HepG2 (cell line): Measurements from ENCODE around the gene WNK4. TPM values are rescaled to one million over a fixed set of nuclear protein-coding genes. Genes with fewer than 3 reads are reported as not detected.
A peak's percentile ranks its signal among the peaks of the same experiment; 100 is the strongest.

Experiments used
- ATAC-seq: fragments of 200-7000 bp; cut with Tn5 transposase; 3 replicates; pipeline ENCODE4 v1.9.1; 2020; ENCODE audit warnings: mild to moderate bottlenecking, moderate library complexity
- BruUV-seq: library from RNA; stranded (reverse); fragments of 400-500 nt; replicated peaks from 2 replicates; lab custom pipeline; 2021; lab: Mats Ljungman, UMichigan
- CTCF ChIA-PET: fragments of 300-600 bp; formaldehyde crosslinking; extraction: SDS; loops from one replicate; lab custom pipeline; 2021; ENCODE audit warnings: low total read pairs, inconsistent platforms, low intra/inter-chr PET ratio; lab: Yijun Ruan, JAX
- POLR2A ChIA-PET: fragments of 350-600 bp; sonication (Branson Sonifier 250); formaldehyde crosslinking; loops from one replicate; lab custom pipeline; 2020; ENCODE audit warnings: antibody characterized with exemption, inconsistent platforms; lab: Yijun Ruan, JAX
- DNase-seq: peaks from one replicate; pipeline ENCODE4 v3.0.0-alpha.2; 2015; ENCODE audit warnings: low spot score
- FAIRE-seq: peaks from 3 replicates; lab custom pipeline; 2011; peaks lifted over from hg19 to GRCh38; lab: Jason Lieb, UNC
- H2AFZ ChIP-seq: one replicate; pipeline ENCODE4 v1.6.1; 2011; ENCODE audit warnings: low read length, inconsistent platforms
- H3K27ac ChIP-seq: fragments of 300-600 bp; 3 replicates; pipeline ENCODE4 v1.8.0; 2011; ENCODE audit warnings: mixed run types, mild to moderate bottlenecking, mixed read lengths, low read length, inconsistent platforms; ENCODE audit not compliant: insufficient read depth; ENCODE audit errors: extremely low read length
- H3K27me3 ChIP-seq, 2 experiments: fragments of 200-600 bp in 1 of 2; 2 replicates in 1 of 2; 3 replicates in 1 of 2; pipeline versions ENCODE4 v1.6.0 to v1.8.0; 2011; ENCODE audit warnings: low read length in 2 of 2, mild to moderate bottlenecking in 2 of 2, moderate library complexity in 2 of 2, inconsistent platforms in 1 of 2; ENCODE audit not compliant: insufficient read depth in 2 of 2, control insufficient read depth in 1 of 2
- H3K36me3 ChIP-seq, 2 experiments: fragments of 200-600 bp in 1 of 2; replicated peaks in 1 of 2; 2 replicates in 1 of 2; 3 replicates in 1 of 2; pipeline versions ENCODE4 v1.5.1 to v1.8.0; 2011; ENCODE audit warnings: low read length in 2 of 2, inconsistent platforms in 1 of 2; ENCODE audit not compliant: insufficient read depth in 2 of 2, control insufficient read depth in 1 of 2
- H3K4me1 ChIP-seq: 2 replicates; pipeline ENCODE4 v1.5.1; 2012; ENCODE audit warnings: low read length, inconsistent platforms; ENCODE audit not compliant: insufficient read depth
- H3K4me2 ChIP-seq: 2 replicates; pipeline ENCODE4 v1.6.0; 2011; ENCODE audit warnings: low read depth, low read length, inconsistent platforms
- H3K4me3 ChIP-seq, 3 experiments: fragments of 200-600 bp in 1 of 3; sonication (generic), shearing (Covaris generic) in 1 of 3; replicated peaks in 1 of 3; 2 replicates each; pipeline ENCODE4 v1.5.1; 2011 to 2016; ENCODE audit warnings: low read length in 3 of 3, inconsistent platforms in 2 of 3, low read depth in 2 of 3, mild to moderate bottlenecking in 2 of 3, control low read depth in 1 of 3, mixed read lengths in 1 of 3; ENCODE audit not compliant: insufficient read depth in 1 of 3
- H3K79me2 ChIP-seq: one replicate; pipeline ENCODE4 v1.6.1; 2011; ENCODE audit warnings: low read length, inconsistent platforms; ENCODE audit not compliant: insufficient read depth
- H3K9ac ChIP-seq: 2 replicates; pipeline ENCODE4 v1.6.0; 2011; ENCODE audit warnings: mild to moderate bottlenecking, low read depth, low read length, inconsistent platforms; ENCODE audit not compliant: insufficient read depth
- H3K9me3 ChIP-seq: 2 replicates; pipeline ENCODE4 v1.5.1; 2012; ENCODE audit warnings: mild to moderate bottlenecking, low read length
- H4K20me1 ChIP-seq: 2 replicates; pipeline ENCODE4 v1.6.0; 2011; ENCODE audit warnings: inconsistent platforms, mild to moderate bottlenecking, low read length, moderate library complexity; ENCODE audit not compliant: insufficient read depth
- ETS1 ChIP-seq: sonication (generic); formaldehyde crosslinking; IDR thresholded peaks from 2 replicates; pipeline ENCODE4 v1.4.0; 2020; ENCODE audit warnings: missing genetic modification reagents
- GZF1 ChIP-seq: sonication (generic); formaldehyde crosslinking; IDR thresholded peaks from 2 replicates; pipeline ENCODE4 v1.5.1; 2020; ENCODE audit warnings: mild to moderate bottlenecking, missing genetic modification reagents
- HBP1 ChIP-seq: IDR thresholded peaks from 2 replicates; pipeline ENCODE4 v1.6.1; 2016; ENCODE audit warnings: low read depth, control low read depth
- HDAC1 ChIP-seq: sonication (generic); formaldehyde crosslinking; IDR thresholded peaks from 2 replicates; pipeline ENCODE4 v1.5.1; 2020; ENCODE audit warnings: mild to moderate bottlenecking, missing genetic modification reagents
- HHEX ChIP-seq: IDR thresholded peaks from 2 replicates; pipeline ENCODE4 v1.6.1; 2016; ENCODE audit warnings: control low read depth
- MTF2 ChIP-seq: sonication (generic); formaldehyde crosslinking; IDR thresholded peaks from 2 replicates; pipeline ENCODE4 v1.5.0; 2020; ENCODE audit warnings: missing genetic modification reagents, borderline replicate concordance
- NFE2L2 ChIP-seq: fragments of 150-350 bp; IDR thresholded peaks from 2 replicates; pipeline ENCODE4 v1.6.1; 2014; ENCODE audit warnings: low read length
- RXRB ChIP-seq: IDR thresholded peaks from 2 replicates; pipeline ENCODE4 v1.6.1; 2016; ENCODE audit warnings: borderline replicate concordance, missing genetic modification reagents, missing compliant biosample characterization
- SKIL ChIP-seq: sonication (generic); formaldehyde crosslinking; IDR thresholded peaks from 2 replicates; pipeline ENCODE4 v1.8.0; 2022; ENCODE audit warnings: missing genetic modification reagents, mild to moderate bottlenecking, moderate library complexity, borderline replicate concordance
- TFDP1 ChIP-seq: IDR thresholded peaks from 2 replicates; pipeline ENCODE4 v1.6.1; 2016; ENCODE audit warnings: missing compliant biosample characterization, missing genetic modification reagents, borderline replicate concordance
- TMF1 ChIP-seq: sonication (generic); formaldehyde crosslinking; IDR thresholded peaks from 2 replicates; pipeline ENCODE4 v1.8.1; 2022; ENCODE audit warnings: low read depth, missing genetic modification reagents
- ZBTB26 ChIP-seq: IDR thresholded peaks from 2 replicates; pipeline ENCODE4 v1.6.1; 2016; ENCODE audit warnings: missing compliant biosample characterization, missing genetic modification reagents, borderline replicate concordance
- ZMYM2 ChIP-seq: sonication (generic); formaldehyde crosslinking; IDR thresholded peaks from 2 replicates; pipeline ENCODE4 v1.8.0; 2022; ENCODE audit warnings: mild to moderate bottlenecking, missing genetic modification reagents
- ZNF468 ChIP-seq: sonication (generic); formaldehyde crosslinking; IDR thresholded peaks from 2 replicates; pipeline ENCODE4 v1.8.0; 2022; ENCODE audit warnings: mild to moderate bottlenecking, moderate library complexity, missing genetic modification reagents
- ZNF850 ChIP-seq: sonication (generic); formaldehyde crosslinking; conservative IDR thresholded peaks from 2 replicates; pipeline ENCODE4 v1.9.0; 2021; ENCODE audit warnings: mild to moderate bottlenecking, missing genetic modification reagents
- ZSCAN12 ChIP-seq: sonication (generic); formaldehyde crosslinking; IDR thresholded peaks from 2 replicates; pipeline ENCODE4 v1.9.0; 2021; ENCODE audit warnings: mild to moderate bottlenecking, missing genetic modification reagents
- WGBS: methylation state at CpG from one replicate; pipeline ENCODE4 v1.1.6; 2017; ENCODE audit warnings: low lambda C conversion rate; 5-methylcytosine and 5-hydroxymethylcytosine counted together
- in situ Hi-C: cut with HindIII; loops from 2 replicates; pipeline ENCODE4 v1.10.0; 2017; ENCODE audit warnings: low pct_unique_long_range_greater_than_20kb; ENCODE audit not compliant: extremely low pct_ligation_motif_present
- intact Hi-C: fragments of 100-400 bp; cut with micrococcal nuclease; formaldehyde crosslinking; loops from one replicate; pipeline ENCODE4 v1.10.0; 2022; ENCODE audit not compliant: unreplicated experiment
- polyA plus RNA-seq, 8 experiments: library from polyadenylated mRNA; depleted of rRNA in 3 of 8; stranded (reverse) in 7 of 8; unstranded in 1 of 8; fragments of >200 nt; fragmentation: Illumina TruSeq in 4 of 8; extraction: Trizol in 4 of 8; gene quantifications; 2 replicates each; pipeline versions ENCODE4 v1.2.1 to v1.2.3, GENCODE V29; 2011 to 2016; ENCODE audit warnings: low read depth in 4 of 8, missing spikeins in 1 of 8, mixed read lengths in 1 of 8; ENCODE audit not compliant: insufficient read depth in 1 of 8
- total RNA-seq, 5 experiments: library from RNA; depleted of rRNA; stranded (reverse); fragments of >200 nt; fragmentation: Illumina TruSeq; extraction: Trizol; gene quantifications; 2 replicates each; pipeline ENCODE4 v1.2.3, GENCODE V29; 2016; ENCODE audit warnings: low read depth in 1 of 5

Gene WNK4
- total and polyA plus RNA-seq, 2 of the 13 experiments (the other 11 are each of a cell fraction or from before 2014, with no cell fraction given) = 2.7 to 13.7 TPM

GRCh38 chr17:42773290-42774035 lies 6.9 kb upstream of the WNK4 start, which contains the start of gene VPS25:
VPS25 (plus strand) TSS chr17:42773449; CDS start chr17:42773476, 27 bp downstream.
- peak; percentile 95 for ATAC-seq
- H3K79me2 ChIP-seq = peaks cover 25% of the 10 kb centered on the region
- in situ Hi-C loops = no loop called here
- peaks cover 53% of the 10 kb centered on the region for H3K4me1 ChIP-seq
- DNase-seq = peak; percentile 84
- H3K4me3 ChIP-seq = peak within 1 kb of the TSS; percentile 74 to 96 (median 88)
- H3K36me3 ChIP-seq = peaks cover 0 to 15% of the 10 kb centered on the region in 2 experiments; a peak in 2 of 5 replicates
- intact Hi-C loops = loop anchor here (1.0 kb wide), 1 partner anchor 51 kb away; the partner anchor contains the start of gene BECN1
- peak; percentile 91 for FAIRE-seq
- ChIA-PET POLR2A (interaction anchor here (0.7 to 3.4 kb wide), 27 partner anchors 9 to 385 kb away, joined by 3 to 53 read pairs (median 4); partner anchors contain the start of genes AOC3, BECN1, CNTD1 and COA3), CTCF (no interaction called here)
- peak within 1 kb of the TSS; percentile 66 for H3K27ac ChIP-seq
- H3K27me3 ChIP-seq = no peaks in the 10 kb centered on the region; a peak in 1 of 5 replicates
- TSS peak; percentile 79 for BruUV-seq
- peak within 1 kb of the TSS; percentile 97 for H3K4me2 ChIP-seq
- no peaks in the 10 kb centered on the region for H3K9me3 ChIP-seq
- peak within 1 kb of the TSS; percentile 93 for H2AFZ ChIP-seq
- no peaks in the 10 kb centered on the region for H4K20me1 ChIP-seq
- WGBS = under 1% methylated on average over 35 of the region's 39 CpGs
- peak within 1 kb of the TSS; percentile 87 for H3K9ac ChIP-seq
- peak; percentile 32; the same call in 1 of the 2 replicates for TF ChIP-seq NFE2L2
- peak; percentile 95 for TF ChIP-seq HBP1
- no peak for TF ChIP-seq HHEX (CRISPR knock-in tag)
- no peak; the same call in 1 of the 2 replicates for TF ChIP-seq GZF1 (CRISPR knock-in tag)
- TF ChIP-seq MTF2 = no peak
- 0 out of 2 replicates have a peak, but pooled peaks have one; percentile 69 for TF ChIP-seq ETS1 (CRISPR knock-in tag)
- peak; percentile 90 for TF ChIP-seq RXRB
- 0 out of 2 replicates have a peak, but pooled peaks have one; percentile 37 for TF ChIP-seq ZSCAN12 (CRISPR knock-in tag)
- TF ChIP-seq ZBTB26 (CRISPR knock-in tag) = peak; percentile 93
- peak; percentile 82 for TF ChIP-seq HDAC1
- TF ChIP-seq SKIL (CRISPR knock-in tag) = no peak
- TF ChIP-seq TFDP1 = peak; percentile 63; the same call in 1 of the 2 replicates
- no peak for TF ChIP-seq ZNF850 (CRISPR knock-in tag)
- no peak for TF ChIP-seq ZMYM2 (CRISPR knock-in tag)
- no peak for TF ChIP-seq ZNF468 (CRISPR knock-in tag)
- peak; percentile 79 for TF ChIP-seq TMF1 (CRISPR knock-in tag)
